Measurements from ENCODE around the gene ARMH1. TPM values are rescaled to one million over a fixed set of nuclear protein-coding genes. Genes with fewer than 3 reads are reported as not detected.

ARMH1 gene
- polyA plus RNA-seq, 1 of the 3 experiments (the other 2 are of a cell fraction): 6.6 TPM

DNA sequence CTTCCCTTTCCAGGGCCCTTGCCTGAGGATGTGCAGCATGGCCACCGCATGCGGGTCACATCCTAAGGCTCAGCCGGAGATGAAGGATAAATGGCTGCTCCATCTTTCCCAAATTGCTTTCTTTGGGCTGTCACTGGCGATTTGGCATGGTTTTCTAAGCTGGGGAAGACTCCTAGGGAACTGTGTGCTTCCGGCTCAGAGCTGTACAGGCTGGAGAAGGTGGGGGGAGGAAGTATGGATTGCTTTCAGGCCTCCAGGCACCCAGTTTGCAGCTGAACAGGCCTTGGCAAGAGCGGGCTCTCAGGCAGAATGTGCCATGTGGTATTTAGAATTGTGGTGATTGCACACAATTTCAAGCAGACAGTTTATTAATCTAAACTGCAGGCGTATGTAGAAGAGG lies 49.2 kb upstream of the ARMH1 start:
- H3K4me3 ChIP-seq (ENCODE audit: low read depth in 2 of 2, low read length in 1 of 2): no peak overlapping the region
- TF ChIP-seq TCF12 (IDR thresholded peaks at IDR 0.05) (no peak), EZH2phosphoT487 (IDR thresholded peaks at IDR 0.05; ENCODE audit: borderline replicate concordance, low read depth) (no peak), GATA2 (CRISPR knock-in tag; IDR thresholded peaks at IDR 0.05) (no peak), IRF3 (IDR thresholded peaks at IDR 0.05; ENCODE audit: low read depth, low read length) (no peak), POLR2AphosphoS5 (IDR thresholded peaks at IDR 0.05; ENCODE audit: low read depth, low read length) (no peak), RXRA (IDR thresholded peaks at IDR 0.05; ENCODE audit: borderline replicate concordance, low read depth) (no peak), FOSL2 (IDR thresholded peaks at IDR 0.05; ENCODE audit: borderline replicate concordance, low read depth) (no peak), FOXM1 (IDR thresholded peaks at IDR 0.05; ENCODE audit: low read depth) (no peak), NFIC (IDR thresholded peaks at IDR 0.05; ENCODE audit: borderline replicate concordance) (no peak), CHD2 (IDR thresholded peaks at IDR 0.05; ENCODE audit: low read length, partially characterized antibody) (no peak)
- TF ChIP-seq, protein P1, sequence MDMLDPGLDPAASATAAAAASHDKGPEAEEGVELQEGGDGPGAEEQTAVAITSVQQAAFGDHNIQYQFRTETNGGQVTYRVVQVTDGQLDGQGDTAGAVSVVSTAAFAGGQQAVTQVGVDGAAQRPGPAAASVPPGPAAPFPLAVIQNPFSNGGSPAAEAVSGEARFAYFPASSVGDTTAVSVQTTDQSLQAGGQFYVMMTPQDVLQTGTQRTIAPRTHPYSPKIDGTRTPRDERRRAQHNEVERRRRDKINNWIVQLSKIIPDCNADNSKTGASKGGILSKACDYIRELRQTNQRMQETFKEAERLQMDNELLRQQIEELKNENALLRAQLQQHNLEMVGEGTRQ (IDR thresholded peaks at IDR 0.05; ENCODE audit: borderline replicate concordance, low read depth, low read length): no peak
- TF ChIP-seq, protein P2, sequence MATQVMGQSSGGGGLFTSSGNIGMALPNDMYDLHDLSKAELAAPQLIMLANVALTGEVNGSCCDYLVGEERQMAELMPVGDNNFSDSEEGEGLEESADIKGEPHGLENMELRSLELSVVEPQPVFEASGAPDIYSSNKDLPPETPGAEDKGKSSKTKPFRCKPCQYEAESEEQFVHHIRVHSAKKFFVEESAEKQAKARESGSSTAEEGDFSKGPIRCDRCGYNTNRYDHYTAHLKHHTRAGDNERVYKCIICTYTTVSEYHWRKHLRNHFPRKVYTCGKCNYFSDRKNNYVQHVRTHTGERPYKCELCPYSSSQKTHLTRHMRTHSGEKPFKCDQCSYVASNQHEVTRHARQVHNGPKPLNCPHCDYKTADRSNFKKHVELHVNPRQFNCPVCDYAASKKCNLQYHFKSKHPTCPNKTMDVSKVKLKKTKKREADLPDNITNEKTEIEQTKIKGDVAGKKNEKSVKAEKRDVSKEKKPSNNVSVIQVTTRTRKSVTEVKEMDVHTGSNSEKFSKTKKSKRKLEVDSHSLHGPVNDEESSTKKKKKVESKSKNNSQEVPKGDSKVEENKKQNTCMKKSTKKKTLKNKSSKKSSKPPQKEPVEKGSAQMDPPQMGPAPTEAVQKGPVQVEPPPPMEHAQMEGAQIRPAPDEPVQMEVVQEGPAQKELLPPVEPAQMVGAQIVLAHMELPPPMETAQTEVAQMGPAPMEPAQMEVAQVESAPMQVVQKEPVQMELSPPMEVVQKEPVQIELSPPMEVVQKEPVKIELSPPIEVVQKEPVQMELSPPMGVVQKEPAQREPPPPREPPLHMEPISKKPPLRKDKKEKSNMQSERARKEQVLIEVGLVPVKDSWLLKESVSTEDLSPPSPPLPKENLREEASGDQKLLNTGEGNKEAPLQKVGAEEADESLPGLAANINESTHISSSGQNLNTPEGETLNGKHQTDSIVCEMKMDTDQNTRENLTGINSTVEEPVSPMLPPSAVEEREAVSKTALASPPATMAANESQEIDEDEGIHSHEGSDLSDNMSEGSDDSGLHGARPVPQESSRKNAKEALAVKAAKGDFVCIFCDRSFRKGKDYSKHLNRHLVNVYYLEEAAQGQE (IDR thresholded peaks at IDR 0.05; ENCODE audit: low read depth, low read length): no peak
- TF ChIP-seq, protein P3, sequence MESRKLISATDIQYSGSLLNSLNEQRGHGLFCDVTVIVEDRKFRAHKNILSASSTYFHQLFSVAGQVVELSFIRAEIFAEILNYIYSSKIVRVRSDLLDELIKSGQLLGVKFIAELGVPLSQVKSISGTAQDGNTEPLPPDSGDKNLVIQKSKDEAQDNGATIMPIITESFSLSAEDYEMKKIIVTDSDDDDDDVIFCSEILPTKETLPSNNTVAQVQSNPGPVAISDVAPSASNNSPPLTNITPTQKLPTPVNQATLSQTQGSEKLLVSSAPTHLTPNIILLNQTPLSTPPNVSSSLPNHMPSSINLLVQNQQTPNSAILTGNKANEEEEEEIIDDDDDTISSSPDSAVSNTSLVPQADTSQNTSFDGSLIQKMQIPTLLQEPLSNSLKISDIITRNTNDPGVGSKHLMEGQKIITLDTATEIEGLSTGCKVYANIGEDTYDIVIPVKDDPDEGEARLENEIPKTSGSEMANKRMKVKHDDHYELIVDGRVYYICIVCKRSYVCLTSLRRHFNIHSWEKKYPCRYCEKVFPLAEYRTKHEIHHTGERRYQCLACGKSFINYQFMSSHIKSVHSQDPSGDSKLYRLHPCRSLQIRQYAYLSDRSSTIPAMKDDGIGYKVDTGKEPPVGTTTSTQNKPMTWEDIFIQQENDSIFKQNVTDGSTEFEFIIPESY (IDR thresholded peaks at IDR 0.05; ENCODE audit: borderline replicate concordance, low read depth): no peak

More for the DNA sequence above, 49.2 kb upstream of the ARMH1 start:
- H3K4me1 ChIP-seq (ENCODE audit: control insufficient read depth in 1 of 2, insufficient read depth in 2 of 2, low read depth in 1 of 2, low read length in 1 of 2): peaks cover 0 to 10% of the 10 kb centered on the region in 2 experiments; a peak in 2 of 4 replicates
- no peaks in the 10 kb centered on the region for H4K20me1 ChIP-seq (ENCODE audit: insufficient read depth)
- ChIA-PET CTCF (interaction anchor here (1.2 to 1.9 kb wide), 5 partner anchors 15 to 30 kb away, joined by 3 to 6 read pairs (median 5); no protein-coding TSS in a partner anchor), POLR2A (interaction anchor here (1.3 kb wide), 1 partner anchor 8 kb away, joined by 3 read pairs; no protein-coding TSS in a partner anchor)
- no peak overlapping the region for H3K4me2 ChIP-seq
- DNase-seq: no peak
- H3K27me3 ChIP-seq (ENCODE audit: insufficient read depth): no peaks in the 10 kb centered on the region
- H2AFZ ChIP-seq (ENCODE audit: low read depth): no peak overlapping the region
- no peak overlapping the region for H3K9ac ChIP-seq
- no peaks in the 10 kb centered on the region for H3K9me3 ChIP-seq
- WGBS (ENCODE audit: low lambda C conversion rate): 84% methylated on average over 7 of the region's 7 CpGs
- H3K79me2 ChIP-seq (ENCODE audit: insufficient read depth): no peaks in the 10 kb centered on the region
- no peak overlapping the region for H3K27ac ChIP-seq (ENCODE audit: low read depth in 2 of 2, low read length in 1 of 2)
- no peaks in the 10 kb centered on the region for H3K36me3 ChIP-seq (replicated peaks in 1 of 2; ENCODE audit: control insufficient read depth in 1 of 2, insufficient read depth in 2 of 2, low read length in 1 of 2)
- H3K9me2 ChIP-seq: no peaks in the 10 kb centered on the region
- peaks cover 20% of the 10 kb centered on the region for H3F3A ChIP-seq (replicated peaks; ENCODE audit: insufficient read depth)
